ENCODE measurements around the gene BAHCC1. TPM values are rescaled to one million over a fixed set of nuclear protein-coding genes. Genes with fewer than 3 reads are reported as not detected.

Gene BAHCC1
- total and polyA plus RNA-seq, 2 donors from 2014 or later, result 2.6 to 20.5 TPM

DNA sequence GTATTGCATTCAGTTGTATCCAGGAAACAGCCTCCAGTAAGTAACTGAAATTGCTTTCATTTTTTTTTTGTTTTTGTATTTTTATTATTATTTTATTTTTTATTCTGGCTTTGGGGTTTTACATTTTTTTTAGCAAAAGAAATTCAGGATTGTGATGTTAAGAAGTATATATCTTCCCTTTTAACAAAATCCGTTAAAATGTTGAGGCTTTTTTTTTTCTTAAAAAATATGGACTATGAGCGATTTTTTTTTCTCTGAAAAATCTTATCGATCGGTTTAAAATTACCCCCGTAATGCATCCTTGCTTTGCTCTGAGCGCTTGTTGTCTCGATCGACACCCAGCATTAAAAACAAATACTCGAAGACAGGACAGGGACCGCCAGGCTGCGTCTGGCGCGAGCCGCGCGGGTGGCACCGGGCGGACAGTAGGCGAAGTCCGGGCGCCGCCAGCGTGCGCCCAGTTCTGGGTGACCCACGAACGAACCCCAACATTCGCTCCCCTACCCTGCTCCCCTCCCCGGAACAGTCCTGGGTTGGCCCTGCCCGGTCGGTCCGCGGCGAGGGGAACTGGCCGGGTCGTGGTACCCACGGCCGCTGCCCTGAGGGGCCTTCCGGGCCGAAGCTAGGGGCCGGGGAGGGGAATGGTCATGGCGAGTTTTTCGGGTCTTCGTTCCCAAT, 482 bp downstream of the BAHCC1 start:
- H3K36me3 ChIP-seq (ENCODE audit: control insufficient read depth in 2 of 3, insufficient read depth in 3 of 3, low read length in 3 of 3), result no peaks in the 10 kb centered on the region
- TF ChIP-seq, protein P1, sequence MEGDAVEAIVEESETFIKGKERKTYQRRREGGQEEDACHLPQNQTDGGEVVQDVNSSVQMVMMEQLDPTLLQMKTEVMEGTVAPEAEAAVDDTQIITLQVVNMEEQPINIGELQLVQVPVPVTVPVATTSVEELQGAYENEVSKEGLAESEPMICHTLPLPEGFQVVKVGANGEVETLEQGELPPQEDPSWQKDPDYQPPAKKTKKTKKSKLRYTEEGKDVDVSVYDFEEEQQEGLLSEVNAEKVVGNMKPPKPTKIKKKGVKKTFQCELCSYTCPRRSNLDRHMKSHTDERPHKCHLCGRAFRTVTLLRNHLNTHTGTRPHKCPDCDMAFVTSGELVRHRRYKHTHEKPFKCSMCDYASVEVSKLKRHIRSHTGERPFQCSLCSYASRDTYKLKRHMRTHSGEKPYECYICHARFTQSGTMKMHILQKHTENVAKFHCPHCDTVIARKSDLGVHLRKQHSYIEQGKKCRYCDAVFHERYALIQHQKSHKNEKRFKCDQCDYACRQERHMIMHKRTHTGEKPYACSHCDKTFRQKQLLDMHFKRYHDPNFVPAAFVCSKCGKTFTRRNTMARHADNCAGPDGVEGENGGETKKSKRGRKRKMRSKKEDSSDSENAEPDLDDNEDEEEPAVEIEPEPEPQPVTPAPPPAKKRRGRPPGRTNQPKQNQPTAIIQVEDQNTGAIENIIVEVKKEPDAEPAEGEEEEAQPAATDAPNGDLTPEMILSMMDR (IDR thresholded peaks at IDR 0.05; ENCODE audit: borderline replicate concordance, extremely low read depth, insufficient read depth), result no peak
- no peaks in the 10 kb centered on the region for H3K9me3 ChIP-seq (ENCODE audit: control insufficient read depth in 2 of 3, insufficient read depth in 1 of 3, low read length in 3 of 3)
- H3K9ac ChIP-seq (ENCODE audit: low read length in 3 of 3), result peak overlapping the region; percentile 77 to 87 (median 82)
- H3K4me1 ChIP-seq (ENCODE audit: control insufficient read depth in 2 of 3, insufficient read depth in 2 of 3, low read depth in 1 of 3, low read length in 3 of 3), result peaks cover 7 to 23% (median 16%) of the 10 kb centered on the region in 3 donors
- DNase-seq, result peak in 1 of 5 donors; percentile 21
- intact Hi-C loops (cut with DNase I), result loop anchor here (2.0 kb wide), 1 partner anchor 115 kb away; no protein-coding TSS in a partner anchor
- no peak for FAIRE-seq
- H3K27ac ChIP-seq (ENCODE audit: low read depth in 2 of 2, low read length in 2 of 2), result peak overlapping the region; percentile 88 to 93
- H3K27me3 ChIP-seq (ENCODE audit: control insufficient read depth, insufficient read depth, low read length), result no peaks in the 10 kb centered on the region
- peak overlapping the region; percentile 69 to 83 (median 83) for H3K4me3 ChIP-seq (ENCODE audit: low read length in 3 of 3)

DNA sequence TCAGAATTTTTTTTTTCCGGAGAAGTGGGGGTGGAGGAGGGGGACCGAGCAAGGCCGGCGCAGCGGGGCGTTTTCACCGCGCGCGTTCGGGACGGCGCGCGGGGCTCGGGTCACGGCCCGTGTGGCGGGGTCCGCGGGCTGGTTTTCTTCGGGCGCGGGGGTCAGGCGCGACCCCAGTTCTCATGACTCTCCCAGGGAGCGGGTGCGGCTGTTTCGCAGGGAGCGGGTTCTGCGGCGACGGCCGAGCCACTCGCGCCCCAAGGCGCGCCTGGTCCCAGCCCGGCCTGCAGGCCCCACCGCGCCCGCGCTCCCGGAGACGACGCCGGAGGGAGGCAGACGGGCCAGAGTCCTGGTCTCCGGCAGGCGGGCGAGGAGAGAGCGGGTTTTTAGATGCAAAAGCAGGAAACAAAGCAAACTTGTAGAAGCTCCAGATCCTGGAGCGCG, 1.0 kb downstream of the BAHCC1 start:
- intact Hi-C loops (cut with DNase I), result loop anchor here (2.0 kb wide), 1 partner anchor 115 kb away; no protein-coding TSS in a partner anchor
- Histone ChIP-seq H3K4me1 (ENCODE audit: control insufficient read depth in 2 of 3, insufficient read depth in 2 of 3, low read depth in 1 of 3, low read length in 3 of 3) (peaks cover 5 to 24% (median 18%) of the 10 kb centered on the region in 3 donors), H3K9me3 (ENCODE audit: control insufficient read depth in 2 of 3, insufficient read depth in 1 of 3, low read length in 3 of 3) (no peaks in the 10 kb centered on the region), H3K27ac (ENCODE audit: low read depth in 2 of 2, low read length in 2 of 2) (peak overlapping the region; percentile 88 to 93), H3K27me3 (ENCODE audit: control insufficient read depth, insufficient read depth, low read length) (no peaks in the 10 kb centered on the region), H3K36me3 (ENCODE audit: control insufficient read depth in 2 of 3, insufficient read depth in 3 of 3, low read length in 3 of 3) (no peaks in the 10 kb centered on the region), H3K9ac (ENCODE audit: low read length in 3 of 3) (peak overlapping the region in 2 of 3 donors; percentile 77 to 87), H3K4me3 (ENCODE audit: low read length in 3 of 3) (peak overlapping the region; percentile 69 to 83 (median 83))
- TF ChIP-seq, protein P1 (IDR thresholded peaks at IDR 0.05; ENCODE audit: borderline replicate concordance, extremely low read depth, insufficient read depth), result no peak
- DNase-seq (no peak), FAIRE-seq (no peak)

DNA sequence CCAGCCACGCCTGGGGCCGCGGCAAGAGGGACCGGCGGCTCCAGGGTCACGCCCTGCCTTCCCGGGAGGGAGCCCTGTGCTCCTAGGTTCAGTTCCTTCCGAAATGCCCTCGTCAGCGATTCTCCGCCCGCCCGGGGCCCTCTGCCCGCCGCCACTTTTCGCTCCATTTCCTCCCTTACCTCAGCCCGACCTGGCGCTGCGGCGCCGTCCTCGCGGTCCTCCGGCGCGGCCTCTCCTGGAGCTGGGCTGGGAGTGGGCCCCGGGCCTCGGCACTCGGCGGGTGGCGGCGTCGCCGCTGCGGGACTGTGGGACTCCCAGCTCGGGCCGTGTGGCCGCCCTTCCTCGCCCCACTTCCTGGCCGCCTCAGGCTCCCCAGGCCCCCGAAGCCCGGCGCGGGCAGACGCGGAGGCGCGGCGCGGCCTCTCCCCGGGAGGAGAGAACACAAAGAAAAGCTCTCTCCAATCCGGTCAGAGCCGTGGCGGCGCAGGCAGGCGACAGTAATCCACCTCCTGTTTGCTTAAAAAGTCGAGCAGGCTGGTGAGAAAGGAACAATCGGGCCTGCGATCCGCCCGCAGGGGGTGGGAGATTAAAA, 1.6 kb downstream of the BAHCC1 start:
- Histone ChIP-seq H3K4me1 (ENCODE audit: control insufficient read depth in 2 of 3, insufficient read depth in 2 of 3, low read depth in 1 of 3, low read length in 3 of 3) (peaks cover 4 to 25% (median 17%) of the 10 kb centered on the region in 3 donors), H3K36me3 (ENCODE audit: control insufficient read depth in 2 of 3, insufficient read depth in 3 of 3, low read length in 3 of 3) (no peaks in the 10 kb centered on the region), H3K9ac (ENCODE audit: low read length in 3 of 3) (peak overlapping the region in 2 of 3 donors; percentile 60 to 87), H3K27ac (ENCODE audit: low read depth in 2 of 2, low read length in 2 of 2) (peak overlapping the region; percentile 88 to 93), H3K4me3 (ENCODE audit: low read length in 3 of 3) (peak overlapping the region; percentile 36 to 83 (median 52)), H3K27me3 (ENCODE audit: control insufficient read depth, insufficient read depth, low read length) (no peaks in the 10 kb centered on the region), H3K9me3 (ENCODE audit: control insufficient read depth in 2 of 3, insufficient read depth in 1 of 3, low read length in 3 of 3) (no peaks in the 10 kb centered on the region)
- peak in 1 of 5 donors; percentile 47 for DNase-seq
- TF ChIP-seq, protein P1 (IDR thresholded peaks at IDR 0.05; ENCODE audit: borderline replicate concordance, extremely low read depth, insufficient read depth), result no peak
- no peak for FAIRE-seq
- intact Hi-C loops (cut with DNase I), result loop anchor here (2.0 kb wide), 1 partner anchor 114 kb away; no protein-coding TSS in a partner anchor
